ENCODE measurements around the gene SBNO1. TPM values are rescaled to one million over a fixed set of nuclear protein-coding genes. Genes with fewer than 3 reads are reported as not detected.
"Not testable (repeated sequence)": the region's sequence is repeated elsewhere in the genome, so short reads cannot be mapped to it uniquely, and the experiment has no call there.

SBNO1 gene
- total RNA-seq, 4 donors from 2014 or later: 18.2 to 26.6 (median 25.8) TPM

GRCh38 chr12:123258593-123258992 lies 106.1 kb downstream of the SBNO1 start:
- Histone ChIP-seq H3K4me3 (no peak overlapping the region), H3K27ac (no peak overlapping the region), H3K27me3 (no peaks in the 10 kb centered on the region), H3K9me3 (no peaks in the 10 kb centered on the region), H3K4me1 (peaks cover 20% of the 10 kb centered on the region), H3K36me3 (peaks cover 82% of the 10 kb centered on the region)
- TF ChIP-seq EP300 (IDR thresholded peaks at IDR 0.05) (no peak), POLR2A (IDR thresholded peaks at IDR 0.05) (no peak), POLR2AphosphoS5 (IDR thresholded peaks at IDR 0.05) (no peak)
- TF ChIP-seq, protein P1, sequence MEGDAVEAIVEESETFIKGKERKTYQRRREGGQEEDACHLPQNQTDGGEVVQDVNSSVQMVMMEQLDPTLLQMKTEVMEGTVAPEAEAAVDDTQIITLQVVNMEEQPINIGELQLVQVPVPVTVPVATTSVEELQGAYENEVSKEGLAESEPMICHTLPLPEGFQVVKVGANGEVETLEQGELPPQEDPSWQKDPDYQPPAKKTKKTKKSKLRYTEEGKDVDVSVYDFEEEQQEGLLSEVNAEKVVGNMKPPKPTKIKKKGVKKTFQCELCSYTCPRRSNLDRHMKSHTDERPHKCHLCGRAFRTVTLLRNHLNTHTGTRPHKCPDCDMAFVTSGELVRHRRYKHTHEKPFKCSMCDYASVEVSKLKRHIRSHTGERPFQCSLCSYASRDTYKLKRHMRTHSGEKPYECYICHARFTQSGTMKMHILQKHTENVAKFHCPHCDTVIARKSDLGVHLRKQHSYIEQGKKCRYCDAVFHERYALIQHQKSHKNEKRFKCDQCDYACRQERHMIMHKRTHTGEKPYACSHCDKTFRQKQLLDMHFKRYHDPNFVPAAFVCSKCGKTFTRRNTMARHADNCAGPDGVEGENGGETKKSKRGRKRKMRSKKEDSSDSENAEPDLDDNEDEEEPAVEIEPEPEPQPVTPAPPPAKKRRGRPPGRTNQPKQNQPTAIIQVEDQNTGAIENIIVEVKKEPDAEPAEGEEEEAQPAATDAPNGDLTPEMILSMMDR (IDR thresholded peaks at IDR 0.05): no peak
- DNase-seq (ENCODE audit: low spot score in 2 of 2): no peak
- WGBS: 62% methylated on average over 4 of the region's 4 CpGs

GRCh38 chr12:123254853-123255446 lies 109.7 kb downstream of the SBNO1 start:
- 54% methylated on average over 5 of the region's 5 CpGs for WGBS
- Histone ChIP-seq H3K36me3 (peaks cover 52% of the 10 kb centered on the region), H3K27ac (no peak overlapping the region)

DNA sequence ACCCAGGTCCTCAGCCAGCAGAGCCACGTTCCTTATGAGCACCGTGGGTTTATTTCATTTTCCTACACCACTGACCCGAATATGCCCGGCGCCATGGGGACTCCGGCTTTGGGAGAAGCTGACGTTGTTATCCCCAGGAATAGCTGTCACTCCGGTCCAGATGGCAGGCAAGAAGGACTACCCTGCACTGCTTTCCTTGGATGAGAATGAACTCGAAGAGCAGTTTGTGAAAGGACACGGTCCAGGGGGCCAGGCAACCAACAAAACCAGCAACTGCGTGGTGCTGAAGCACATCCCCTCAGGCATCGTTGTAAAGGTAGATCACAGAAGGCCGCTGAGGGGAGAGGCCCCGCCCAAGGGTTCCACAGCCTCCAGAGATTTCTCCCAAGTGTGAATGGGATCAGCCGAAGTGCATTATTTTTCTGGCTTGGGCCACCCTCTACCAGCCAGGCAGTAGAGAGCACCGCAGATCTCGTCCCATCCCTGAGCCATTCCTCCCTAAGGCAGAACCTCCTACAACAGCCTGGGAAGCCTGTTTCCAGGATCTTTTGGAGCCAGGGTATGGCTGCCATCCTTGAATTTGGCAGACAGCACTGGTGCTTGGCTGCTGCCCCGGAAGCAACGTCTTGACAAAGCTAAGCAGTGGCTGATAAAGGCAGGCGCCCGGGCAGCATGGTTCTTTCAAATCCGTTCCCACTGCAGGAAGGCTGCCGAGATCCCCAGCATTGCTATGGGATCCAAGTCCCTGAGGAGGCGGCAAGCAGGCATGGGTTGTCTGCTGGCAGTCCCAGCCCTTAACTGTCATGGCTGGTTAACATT lies 110.8 kb downstream of the SBNO1 start:
- DNase-seq (ENCODE audit: low spot score in 2 of 2): peak in 1 of 2 donors; percentile 59
- H3K36me3 ChIP-seq: peaks cover 46% of the 10 kb centered on the region
- no peaks in the 10 kb centered on the region for H3K27me3 ChIP-seq
- peak overlapping the region; percentile 62 for H3K27ac ChIP-seq
- no peaks in the 10 kb centered on the region for H3K9me3 ChIP-seq
- no peak for TF ChIP-seq POLR2A (IDR thresholded peaks at IDR 0.05)
- TF ChIP-seq POLR2AphosphoS5 (IDR thresholded peaks at IDR 0.05): no peak
- TF ChIP-seq EP300 (IDR thresholded peaks at IDR 0.05): no peak
- TF ChIP-seq, protein P1 (IDR thresholded peaks at IDR 0.05): no peak
- no peak overlapping the region for H3K4me3 ChIP-seq
- 60% methylated on average over 20 of the region's 24 CpGs for WGBS
- peaks cover 47% of the 10 kb centered on the region for H3K4me1 ChIP-seq

More at GRCh38 chr12:123254853-123255446, 109.7 kb downstream of the SBNO1 start:
- DNase-seq (ENCODE audit: low spot score in 2 of 2): no peak
- Histone ChIP-seq H3K4me1 (peaks cover 54% of the 10 kb centered on the region), H3K9me3 (no peaks in the 10 kb centered on the region), H3K27me3 (no peaks in the 10 kb centered on the region), H3K4me3 (no peak overlapping the region)
- TF ChIP-seq, protein P1 (IDR thresholded peaks at IDR 0.05): no peak

DNA sequence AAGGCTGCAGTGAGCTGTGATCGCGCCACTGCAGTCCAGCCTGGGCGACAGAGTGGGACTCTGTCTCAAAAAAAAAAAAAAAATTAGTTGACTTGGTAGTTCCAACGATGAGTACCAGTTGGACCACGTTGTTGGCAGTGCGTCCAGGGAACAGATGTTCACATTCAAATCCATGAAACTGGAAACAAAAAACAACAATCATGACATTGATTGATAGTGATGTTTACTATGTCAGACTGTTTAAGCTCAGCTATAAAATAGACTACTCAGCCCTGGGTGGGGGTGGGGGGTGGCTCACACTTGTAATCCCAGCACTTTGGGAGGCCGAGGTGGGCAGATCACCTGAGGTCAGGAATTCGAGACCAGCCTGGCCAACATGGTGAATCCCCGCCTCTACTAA lies 112.3 kb downstream of the SBNO1 start:
- H3K4me3 ChIP-seq; DNase-seq (ENCODE audit: low spot score in 2 of 2); H3K27me3 ChIP-seq; H3K27ac ChIP-seq; H3K9me3 ChIP-seq: not testable (repeated sequence)
- H3K36me3 ChIP-seq: peaks cover 33% of the 10 kb centered on the region
- peaks cover 47% of the 10 kb centered on the region for H3K4me1 ChIP-seq
- WGBS: 59% methylated on average over 9 of the region's 9 CpGs

DNA sequence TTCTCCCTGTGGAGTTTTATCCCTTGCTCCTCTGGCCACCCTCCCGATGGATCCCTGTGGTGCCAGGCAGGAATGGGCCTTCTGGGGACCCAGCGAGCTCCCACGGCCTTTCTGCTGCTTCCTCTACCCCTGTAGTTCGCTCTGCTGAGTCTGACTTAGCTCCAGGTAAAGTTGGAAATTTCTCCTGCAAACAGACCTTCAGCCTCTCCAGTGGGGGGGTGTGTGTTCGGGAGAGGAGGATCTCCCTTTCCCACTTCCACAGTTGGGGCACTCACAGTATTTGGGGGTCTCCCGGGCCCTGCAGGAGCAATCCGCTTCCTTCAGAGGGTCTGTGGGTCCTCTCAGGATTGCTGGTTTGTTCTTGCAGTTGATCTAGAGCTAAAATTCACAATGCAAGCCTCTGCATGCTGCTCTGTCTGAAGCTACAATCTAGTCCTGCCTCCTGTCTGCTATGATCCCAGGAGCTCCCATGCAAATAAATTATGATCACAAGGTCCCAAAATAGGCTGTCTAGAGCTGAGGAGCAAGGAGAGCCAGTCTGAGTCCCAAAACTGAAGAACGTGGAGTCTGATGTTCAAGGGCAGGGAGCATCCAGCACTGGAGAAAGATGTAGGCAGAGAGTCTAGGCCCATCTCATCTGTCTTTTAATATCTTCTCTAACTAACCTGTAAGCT lies 113.1 kb downstream of the SBNO1 start:
- Histone ChIP-seq H3K9me3 (no peaks in the 10 kb centered on the region), H3K4me3 (no peak overlapping the region), H3K27me3 (no peaks in the 10 kb centered on the region), H3K27ac (peak overlapping the region; percentile 85), H3K36me3 (peaks cover 26% of the 10 kb centered on the region), H3K4me1 (peaks cover 47% of the 10 kb centered on the region)
- WGBS: 58% methylated on average over 8 of the region's 8 CpGs
- TF ChIP-seq EP300 (IDR thresholded peaks at IDR 0.05): no peak
- TF ChIP-seq POLR2AphosphoS5 (IDR thresholded peaks at IDR 0.05): no peak
- TF ChIP-seq, protein P1 (IDR thresholded peaks at IDR 0.05): no peak
- TF ChIP-seq POLR2A (IDR thresholded peaks at IDR 0.05): no peak
- no peak for DNase-seq (ENCODE audit: low spot score in 2 of 2)
